HL-60/S4 treated with phorbol 12-myristate 13-acetate at 8.2 ng/mL for 4 days and 3 days (cell line): ENCODE measurements around the gene TMEM164.

Experiments used
- in situ Hi-C: fragments of 300-500 bp; cut with MboI; formaldehyde crosslinking; loops from 2 replicates; pipeline ENCODE4 v1.15.0; 2022; ENCODE audit warnings: low sequenced_read_pairs

TMEM164 gene

GRCh38 chrX:110036162-110037033, 33.5 kb downstream of the TMEM164 start:
- in situ Hi-C loops = no loop called here

GRCh38 chrX:110037178-110037577, 34.3 kb downstream of the TMEM164 start:
- in situ Hi-C loops = no loop called here

- in situ Hi-C loops = no loop called here
Measured at GRCh38 chrX:110038900-110039299, 36.0 kb downstream of the TMEM164 start.

GRCh38 chrX:110041980-110042379, 39.1 kb downstream of the TMEM164 start:
- in situ Hi-C loops = no loop called here

- in situ Hi-C loops = no loop called here
Measured at GRCh38 chrX:110042496-110042895, 39.6 kb downstream of the TMEM164 start.

- in situ Hi-C loops = no loop called here
Measured at GRCh38 chrX:110043506-110043905, 40.6 kb downstream of the TMEM164 start.

- in situ Hi-C loops = no loop called here
Measured at GRCh38 chrX:110044346-110045249, 41.7 kb downstream of the TMEM164 start.

GRCh38 chrX:110045421-110045820, 42.5 kb downstream of the TMEM164 start:
- in situ Hi-C loops = no loop called here

GRCh38 chrX:110046001-110046400, 43.1 kb downstream of the TMEM164 start:
- in situ Hi-C loops = no loop called here

- in situ Hi-C loops = no loop called here
Measured at GRCh38 chrX:110046971-110047370, 44.1 kb downstream of the TMEM164 start.

- in situ Hi-C loops = no loop called here
Measured at GRCh38 chrX:110049096-110049495, 46.2 kb downstream of the TMEM164 start.

- in situ Hi-C loops = no loop called here
Measured at GRCh38 chrX:110050386-110050785, 47.5 kb downstream of the TMEM164 start.

- in situ Hi-C loops = no loop called here
Measured at GRCh38 chrX:110050901-110051300, 48.0 kb downstream of the TMEM164 start.

- in situ Hi-C loops = no loop called here
Measured at GRCh38 chrX:110051559-110051958, 48.6 kb downstream of the TMEM164 start.

GRCh38 chrX:110052303-110052702, 49.4 kb downstream of the TMEM164 start:
- in situ Hi-C loops = no loop called here

GRCh38 chrX:110053453-110053852, 50.5 kb downstream of the TMEM164 start:
- in situ Hi-C loops = no loop called here

GRCh38 chrX:110055616-110056015, 52.7 kb downstream of the TMEM164 start:
- in situ Hi-C loops = no loop called here

- in situ Hi-C loops = no loop called here
Measured at GRCh38 chrX:110056419-110056818, 53.5 kb downstream of the TMEM164 start.

- in situ Hi-C loops = no loop called here
Measured at GRCh38 chrX:110059410-110059809, 56.5 kb downstream of the TMEM164 start.

- in situ Hi-C loops = no loop called here
Measured at GRCh38 chrX:110060317-110060716, 57.4 kb downstream of the TMEM164 start.

- in situ Hi-C loops = no loop called here
Measured at GRCh38 chrX:110060846-110061537, 58.1 kb downstream of the TMEM164 start.
